Measurements from ENCODE around the gene STAT3. TPM values are rescaled to one million over a fixed set of nuclear protein-coding genes. Genes with fewer than 3 reads are reported as not detected.

Gene STAT3
- total and polyA plus RNA-seq, 2 of the 13 experiments (the other 11 are each of a cell fraction or from before 2014, with no cell fraction given), result 61.8 to 62.4 TPM

DNA sequence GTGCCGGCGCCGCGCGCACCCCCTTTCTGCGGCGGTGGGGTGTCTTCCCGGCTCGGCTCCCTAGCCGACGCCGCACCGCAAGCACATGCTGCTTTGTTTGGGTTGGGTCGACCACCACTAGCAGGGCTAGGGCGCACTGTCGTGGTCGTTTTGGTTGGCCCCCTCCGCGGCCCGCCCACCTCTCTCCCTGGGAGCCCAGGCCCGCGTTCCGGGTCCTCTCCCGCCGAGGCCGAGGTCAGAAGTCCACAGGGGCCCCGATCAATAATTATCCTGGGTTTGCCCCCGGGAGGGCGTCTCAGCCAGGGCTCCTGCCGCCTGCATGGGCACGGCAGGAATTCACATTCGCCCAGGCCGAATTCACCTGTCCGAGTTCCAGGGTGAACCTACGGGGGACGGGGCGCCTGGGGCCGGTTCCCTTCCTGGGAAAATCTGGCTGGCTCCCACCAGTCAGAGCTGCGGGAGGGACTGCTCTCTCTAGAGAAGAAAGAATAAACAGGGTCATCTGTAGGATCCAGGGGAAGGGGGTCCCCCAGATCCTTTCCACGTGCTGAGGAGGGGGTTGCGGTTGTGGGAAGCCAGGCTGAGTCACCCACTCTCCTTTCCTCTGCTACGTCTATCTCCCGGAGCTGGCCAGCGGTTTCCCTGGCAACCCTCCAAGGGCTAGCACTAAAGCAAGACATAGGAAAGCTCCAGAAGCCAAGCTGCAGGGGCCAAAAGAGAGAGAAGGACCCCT lies 111.5 kb downstream of the STAT3 start (continued):
- TF ChIP-seq, protein P1, sequence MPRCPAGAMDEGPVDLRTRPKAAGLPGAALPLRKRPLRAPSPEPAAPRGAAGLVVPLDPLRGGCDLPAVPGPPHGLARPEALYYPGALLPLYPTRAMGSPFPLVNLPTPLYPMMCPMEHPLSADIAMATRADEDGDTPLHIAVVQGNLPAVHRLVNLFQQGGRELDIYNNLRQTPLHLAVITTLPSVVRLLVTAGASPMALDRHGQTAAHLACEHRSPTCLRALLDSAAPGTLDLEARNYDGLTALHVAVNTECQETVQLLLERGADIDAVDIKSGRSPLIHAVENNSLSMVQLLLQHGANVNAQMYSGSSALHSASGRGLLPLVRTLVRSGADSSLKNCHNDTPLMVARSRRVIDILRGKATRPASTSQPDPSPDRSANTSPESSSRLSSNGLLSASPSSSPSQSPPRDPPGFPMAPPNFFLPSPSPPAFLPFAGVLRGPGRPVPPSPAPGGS (CRISPR knock-in tag; IDR thresholded peaks at IDR 0.05), result no peak
- TF ChIP-seq, protein P2, sequence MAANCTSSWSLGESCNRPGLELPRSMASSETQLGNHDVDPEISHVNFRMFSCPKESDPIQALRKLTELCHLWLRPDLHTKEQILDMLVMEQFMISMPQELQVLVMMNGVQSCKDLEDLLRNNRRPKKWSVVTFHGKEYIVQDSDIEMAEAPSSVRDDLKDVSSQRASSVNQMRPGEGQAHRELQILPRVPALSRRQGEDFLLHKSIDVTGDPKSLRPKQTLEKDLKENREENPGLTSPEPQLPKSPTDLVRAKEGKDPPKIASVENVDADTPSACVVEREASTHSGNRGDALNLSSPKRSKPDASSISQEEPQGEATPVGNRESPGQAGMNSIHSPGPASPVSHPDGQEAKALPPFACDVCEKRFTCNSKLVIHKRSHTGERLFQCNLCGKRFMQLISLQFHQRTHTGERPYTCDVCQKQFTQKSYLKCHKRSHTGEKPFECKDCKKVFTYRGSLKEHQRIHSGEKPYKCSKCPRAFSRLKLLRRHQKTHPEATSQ (CRISPR knock-in tag; IDR thresholded peaks at IDR 0.05; ENCODE audit: borderline replicate concordance), result peak; percentile 58
- TF ChIP-seq NKX3-1 (CRISPR knock-in tag; IDR thresholded peaks at IDR 0.05) (no peak; the same call in 1 of the 2 replicates), ZFP36L1 (CRISPR knock-in tag; IDR thresholded peaks at IDR 0.05) (peak; percentile 65), HHEX (CRISPR knock-in tag; IDR thresholded peaks at IDR 0.05) (no peak), ATF7 (IDR thresholded peaks at IDR 0.05) (no peak), ATF7 (CRISPR knock-in tag; IDR thresholded peaks at IDR 0.05) (peak; percentile 41; the same call in 1 of the 2 replicates), RBM39 (IDR thresholded peaks at IDR 0.05; ENCODE audit: low read depth, low read length, poor library complexity, severe bottlenecking) (peak; percentile 88), ZNF670 (CRISPR knock-in tag; IDR thresholded peaks at IDR 0.05; ENCODE audit: borderline replicate concordance) (peak; percentile 93), ZNF577 (CRISPR knock-in tag; IDR thresholded peaks at IDR 0.05; ENCODE audit: borderline replicate concordance, low read depth) (no peak), SIX4 (CRISPR knock-in tag; IDR thresholded peaks at IDR 0.05) (no peak), PRMT3 (CRISPR knock-in tag; IDR thresholded peaks at IDR 0.05; ENCODE audit: borderline replicate concordance, low read depth) (peak; percentile 93; the same call in 1 of the 2 replicates), ZNF772 (CRISPR knock-in tag; IDR thresholded peaks at IDR 0.05) (peak; percentile 85; the same call in 1 of the 2 replicates), MAFK (conservative IDR thresholded peaks at IDR 0.05 in 1 of 2, IDR thresholded peaks at IDR 0.05 in 1 of 2; ENCODE audit: low read length in 2 of 2) (no peak), POLR2G (IDR thresholded peaks at IDR 0.05; ENCODE audit: low read depth, low read length) (peak; percentile 86), RFXAP (CRISPR knock-in tag; IDR thresholded peaks at IDR 0.05; ENCODE audit: borderline replicate concordance) (0 out of 2 replicates have a peak, but pooled peaks have one; percentile 64), ZNF3 (CRISPR knock-in tag; IDR thresholded peaks at IDR 0.05) (no peak)
- TF ChIP-seq, protein P3, sequence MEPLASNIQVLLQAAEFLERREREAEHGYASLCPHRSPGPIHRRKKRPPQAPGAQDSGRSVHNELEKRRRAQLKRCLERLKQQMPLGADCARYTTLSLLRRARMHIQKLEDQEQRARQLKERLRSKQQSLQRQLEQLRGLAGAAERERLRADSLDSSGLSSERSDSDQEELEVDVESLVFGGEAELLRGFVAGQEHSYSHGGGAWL (CRISPR knock-in tag; IDR thresholded peaks at IDR 0.05), result peak; percentile 70; the same call in 1 of the 2 replicates
- TF ChIP-seq, protein P4, sequence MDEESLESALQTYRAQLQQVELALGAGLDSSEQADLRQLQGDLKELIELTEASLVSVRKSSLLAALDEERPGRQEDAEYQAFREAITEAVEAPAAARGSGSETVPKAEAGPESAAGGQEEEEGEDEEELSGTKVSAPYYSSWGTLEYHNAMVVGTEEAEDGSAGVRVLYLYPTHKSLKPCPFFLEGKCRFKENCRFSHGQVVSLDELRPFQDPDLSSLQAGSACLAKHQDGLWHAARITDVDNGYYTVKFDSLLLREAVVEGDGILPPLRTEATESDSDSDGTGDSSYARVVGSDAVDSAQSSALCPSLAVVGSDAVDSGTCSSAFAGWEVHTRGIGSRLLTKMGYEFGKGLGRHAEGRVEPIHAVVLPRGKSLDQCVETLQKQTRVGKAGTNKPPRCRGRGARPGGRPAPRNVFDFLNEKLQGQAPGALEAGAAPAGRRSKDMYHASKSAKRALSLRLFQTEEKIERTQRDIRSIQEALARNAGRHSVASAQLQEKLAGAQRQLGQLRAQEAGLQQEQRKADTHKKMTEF (CRISPR knock-in tag; IDR thresholded peaks at IDR 0.05), result peak; percentile 95; the same call in 1 of the 2 replicates
- TF ChIP-seq, protein P5, sequence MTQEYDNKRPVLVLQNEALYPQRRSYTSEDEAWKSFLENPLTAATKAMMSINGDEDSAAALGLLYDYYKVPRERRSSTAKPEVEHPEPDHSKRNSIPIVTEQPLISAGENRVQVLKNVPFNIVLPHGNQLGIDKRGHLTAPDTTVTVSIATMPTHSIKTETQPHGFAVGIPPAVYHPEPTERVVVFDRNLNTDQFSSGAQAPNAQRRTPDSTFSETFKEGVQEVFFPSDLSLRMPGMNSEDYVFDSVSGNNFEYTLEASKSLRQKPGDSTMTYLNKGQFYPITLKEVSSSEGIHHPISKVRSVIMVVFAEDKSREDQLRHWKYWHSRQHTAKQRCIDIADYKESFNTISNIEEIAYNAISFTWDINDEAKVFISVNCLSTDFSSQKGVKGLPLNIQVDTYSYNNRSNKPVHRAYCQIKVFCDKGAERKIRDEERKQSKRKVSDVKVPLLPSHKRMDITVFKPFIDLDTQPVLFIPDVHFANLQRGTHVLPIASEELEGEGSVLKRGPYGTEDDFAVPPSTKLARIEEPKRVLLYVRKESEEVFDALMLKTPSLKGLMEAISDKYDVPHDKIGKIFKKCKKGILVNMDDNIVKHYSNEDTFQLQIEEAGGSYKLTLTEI (CRISPR knock-in tag; conservative IDR thresholded peaks at IDR 0.05), result no peak
- TF ChIP-seq, protein P6, sequence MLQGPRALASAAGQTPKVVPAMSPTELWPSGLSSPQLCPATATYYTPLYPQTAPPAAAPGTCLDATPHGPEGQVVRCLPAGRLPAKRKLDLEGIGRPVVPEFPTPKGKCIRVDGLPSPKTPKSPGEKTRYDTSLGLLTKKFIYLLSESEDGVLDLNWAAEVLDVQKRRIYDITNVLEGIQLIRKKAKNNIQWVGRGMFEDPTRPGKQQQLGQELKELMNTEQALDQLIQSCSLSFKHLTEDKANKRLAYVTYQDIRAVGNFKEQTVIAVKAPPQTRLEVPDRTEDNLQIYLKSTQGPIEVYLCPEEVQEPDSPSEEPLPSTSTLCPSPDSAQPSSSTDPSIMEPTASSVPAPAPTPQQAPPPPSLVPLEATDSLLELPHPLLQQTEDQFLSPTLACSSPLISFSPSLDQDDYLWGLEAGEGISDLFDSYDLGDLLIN (CRISPR knock-in tag; IDR thresholded peaks at IDR 0.05; ENCODE audit: borderline replicate concordance), result peak; percentile 97; the same call in 1 of the 2 replicates
